ENCODE data around the gene VGLL4. TPM values are rescaled to one million over a fixed set of nuclear protein-coding genes. Genes with fewer than 3 reads are reported as not detected.

VGLL4 gene
- polyA plus RNA-seq, 3 donors: 8.5 to 13.2 (median 10.0) TPM

- Histone ChIP-seq H3K4me3 (replicated peaks in 1 of 3; ENCODE audit: low read depth in 2 of 3, low read length in 3 of 3) (peak overlapping the region; percentile 61 to 81 (median 70)), H4K20me1 (ENCODE audit: insufficient read depth, low read length) (peaks cover 19% of the 10 kb centered on the region), H3K36me3 (replicated peaks in 1 of 2; ENCODE audit: control insufficient read depth in 1 of 2, insufficient read depth in 2 of 2, low read length in 2 of 2) (peaks cover 0 to 7% of the 10 kb centered on the region in 2 donors), H2AFZ (ENCODE audit: insufficient read depth, low read depth, low read length, poor library complexity, severe bottlenecking) (peak overlapping the region; percentile 79), H3K9ac (ENCODE audit: insufficient read depth, low read length, poor library complexity, severe bottlenecking) (peak overlapping the region; percentile 90), H3K27me3 (ENCODE audit: control insufficient read depth in 2 of 2, insufficient read depth in 2 of 2, low read length in 2 of 2) (no peaks in the 10 kb centered on the region), H3K4me1 (ENCODE audit: control insufficient read depth in 1 of 2, insufficient read depth in 2 of 2, low read length in 2 of 2) (peaks cover 13 to 23% of the 10 kb centered on the region in 2 donors), H3K79me2 (ENCODE audit: insufficient read depth, low read length) (peaks cover 68% of the 10 kb centered on the region), H3K9me3 (replicated peaks in 1 of 2; ENCODE audit: control insufficient read depth in 1 of 2, insufficient read depth in 1 of 2, low read length in 2 of 2) (no peaks in the 10 kb centered on the region), H3K27ac (ENCODE audit: low read depth in 1 of 2, low read length in 2 of 2) (peak overlapping the region; percentile 86 to 93), H3K4me2 (replicated peaks; ENCODE audit: extremely low read depth, low read length, poor library complexity, severe bottlenecking) (peak overlapping the region; percentile 73)
- TF ChIP-seq, protein P1, sequence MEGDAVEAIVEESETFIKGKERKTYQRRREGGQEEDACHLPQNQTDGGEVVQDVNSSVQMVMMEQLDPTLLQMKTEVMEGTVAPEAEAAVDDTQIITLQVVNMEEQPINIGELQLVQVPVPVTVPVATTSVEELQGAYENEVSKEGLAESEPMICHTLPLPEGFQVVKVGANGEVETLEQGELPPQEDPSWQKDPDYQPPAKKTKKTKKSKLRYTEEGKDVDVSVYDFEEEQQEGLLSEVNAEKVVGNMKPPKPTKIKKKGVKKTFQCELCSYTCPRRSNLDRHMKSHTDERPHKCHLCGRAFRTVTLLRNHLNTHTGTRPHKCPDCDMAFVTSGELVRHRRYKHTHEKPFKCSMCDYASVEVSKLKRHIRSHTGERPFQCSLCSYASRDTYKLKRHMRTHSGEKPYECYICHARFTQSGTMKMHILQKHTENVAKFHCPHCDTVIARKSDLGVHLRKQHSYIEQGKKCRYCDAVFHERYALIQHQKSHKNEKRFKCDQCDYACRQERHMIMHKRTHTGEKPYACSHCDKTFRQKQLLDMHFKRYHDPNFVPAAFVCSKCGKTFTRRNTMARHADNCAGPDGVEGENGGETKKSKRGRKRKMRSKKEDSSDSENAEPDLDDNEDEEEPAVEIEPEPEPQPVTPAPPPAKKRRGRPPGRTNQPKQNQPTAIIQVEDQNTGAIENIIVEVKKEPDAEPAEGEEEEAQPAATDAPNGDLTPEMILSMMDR (IDR thresholded peaks at IDR 0.05): no peak
- DNase-seq: peak; percentile 11 to 25 (median 16)
- Mint-ChIP-seq H3K36me3 (peaks cover 4 to 10% of the 10 kb centered on the region in 2 donors), H3K9me3 (peaks cover 0 to 2% (median 0%) of the 10 kb centered on the region in 7 donors), H3K27ac (peak overlapping the region; percentile 91 to 99 (median 97)), H3K4me3 (peak overlapping the region; percentile 99), H3K27me3 (ENCODE audit: low read depth in 3 of 3) (peaks cover 0 to 2% (median 0%) of the 10 kb centered on the region in 3 donors), H3K4me1 (peaks cover 47% of the 10 kb centered on the region)
- intact Hi-C loops (cut with micrococcal nuclease): no loop called here
- WGBS (ENCODE audit: insufficient coverage): 0% methylated on average over 3 of the region's 13 CpGs
Observed at GRCh38 chr3:11641683-11642430, 1.9 kb downstream of the VGLL4 start.

GRCh38 chr3:11641316-11641682 is 2.4 kb downstream of the VGLL4 start:
- Histone ChIP-seq H2AFZ (ENCODE audit: insufficient read depth, low read depth, low read length, poor library complexity, severe bottlenecking) (peak overlapping the region; percentile 79), H3K9me3 (replicated peaks in 1 of 2; ENCODE audit: control insufficient read depth in 1 of 2, insufficient read depth in 1 of 2, low read length in 2 of 2) (no peaks in the 10 kb centered on the region), H3K9ac (ENCODE audit: insufficient read depth, low read length, poor library complexity, severe bottlenecking) (peak overlapping the region; percentile 90), H3K27me3 (ENCODE audit: control insufficient read depth in 2 of 2, insufficient read depth in 2 of 2, low read length in 2 of 2) (no peaks in the 10 kb centered on the region), H3K4me3 (replicated peaks in 1 of 3; ENCODE audit: low read depth in 2 of 3, low read length in 3 of 3) (peak overlapping the region; percentile 61 to 81 (median 70)), H4K20me1 (ENCODE audit: insufficient read depth, low read length) (peaks cover 25% of the 10 kb centered on the region), H3K4me2 (replicated peaks; ENCODE audit: extremely low read depth, low read length, poor library complexity, severe bottlenecking) (peak overlapping the region; percentile 73), H3K36me3 (replicated peaks in 1 of 2; ENCODE audit: control insufficient read depth in 1 of 2, insufficient read depth in 2 of 2, low read length in 2 of 2) (peaks cover 0 to 7% of the 10 kb centered on the region in 2 donors), H3K4me1 (ENCODE audit: control insufficient read depth in 1 of 2, insufficient read depth in 2 of 2, low read length in 2 of 2) (peaks cover 13 to 23% of the 10 kb centered on the region in 2 donors), H3K27ac (ENCODE audit: low read depth in 1 of 2, low read length in 2 of 2) (peak overlapping the region in 1 of 2 donors; percentile 93), H3K79me2 (ENCODE audit: insufficient read depth, low read length) (peaks cover 74% of the 10 kb centered on the region)
- TF ChIP-seq, protein P1 (IDR thresholded peaks at IDR 0.05): no peak
- intact Hi-C loops (cut with micrococcal nuclease): no loop called here
- peak overlapping the region; percentile 99 for H3K4me3 Mint-ChIP-seq
- H3K27me3 Mint-ChIP-seq (ENCODE audit: low read depth in 3 of 3): no peaks in the 10 kb centered on the region
- H3K9me3 Mint-ChIP-seq: peaks cover 0 to 2% (median 0%) of the 10 kb centered on the region in 7 donors
- H3K4me1 Mint-ChIP-seq: peaks cover 49% of the 10 kb centered on the region
- WGBS (ENCODE audit: insufficient coverage): 0% methylated on average over 1 of the region's 2 CpGs
- H3K27ac Mint-ChIP-seq: peak overlapping the region; percentile 91 to 99 (median 97)
- DNase-seq: no peak
- peaks cover 6 to 10% of the 10 kb centered on the region in 2 donors for H3K36me3 Mint-ChIP-seq
